HepG2 (cell line): ENCODE measurements around the gene COX5B. TPM values are rescaled to one million over a fixed set of nuclear protein-coding genes. Genes with fewer than 3 reads are reported as not detected.

ENCODE experiments used
- AFF4 ChIP-seq: sonication (generic); formaldehyde crosslinking; IDR thresholded peaks from 2 replicates; pipeline ENCODE4 v1.4.0; 2020; ENCODE audit warnings: missing genetic modification reagents
- GRHL1 ChIP-seq: sonication (generic); formaldehyde crosslinking; conservative IDR thresholded peaks from 2 replicates; pipeline ENCODE4 v1.8.0; 2022; ENCODE audit warnings: missing genetic modification reagents
- HMGXB4 ChIP-seq, 2 experiments: sonication (generic) in 1 of 2; formaldehyde crosslinking in 1 of 2; IDR thresholded peaks; 2 replicates each; pipeline versions ENCODE4 v1.4.0 to v1.6.1; 2018 to 2020; ENCODE audit warnings: missing genetic modification reagents in 2 of 2, borderline replicate concordance in 1 of 2, low read depth in 1 of 2, mild to moderate bottlenecking in 1 of 2, missing biosample characterization in 1 of 2
- REPIN1 ChIP-seq: sonication (generic); formaldehyde crosslinking; IDR thresholded peaks from 2 replicates; pipeline ENCODE4 v1.8.0; 2022; ENCODE audit warnings: missing genetic modification reagents, low read depth, mild to moderate bottlenecking, borderline replicate concordance
- SATB2 ChIP-seq: sonication (generic); formaldehyde crosslinking; IDR thresholded peaks from 2 replicates; pipeline ENCODE4 v1.5.0; 2020; ENCODE audit warnings: missing genetic modification reagents
- SIN3B ChIP-seq: fragments of 150-350 bp; IDR thresholded peaks from 2 replicates; pipeline ENCODE4 v1.6.1; 2014; ENCODE audit warnings: low read length
- SMAD1 ChIP-seq: sonication (generic); formaldehyde crosslinking; IDR thresholded peaks from 2 replicates; pipeline ENCODE4 v1.4.0; 2020; ENCODE audit warnings: missing genetic modification reagents, low read depth, mild to moderate bottlenecking, borderline replicate concordance
- TFAP4 ChIP-seq: sonication (generic); IDR thresholded peaks from 2 replicates; pipeline ENCODE4 v1.6.1; 2016; ENCODE audit warnings: low read depth, borderline replicate concordance
- TGIF2 ChIP-seq: IDR thresholded peaks from 2 replicates; pipeline ENCODE4 v1.6.1; 2016; ENCODE audit warnings: control low read depth, missing compliant biosample characterization
- THAP8 ChIP-seq: sonication (generic); formaldehyde crosslinking; IDR thresholded peaks from 2 replicates; pipeline ENCODE4 v1.5.1; 2020; ENCODE audit warnings: missing genetic modification reagents, mild to moderate bottlenecking, borderline replicate concordance
- TMF1 ChIP-seq: sonication (generic); formaldehyde crosslinking; IDR thresholded peaks from 2 replicates; pipeline ENCODE4 v1.8.1; 2022; ENCODE audit warnings: low read depth, missing genetic modification reagents
- ZGPAT ChIP-seq: IDR thresholded peaks from 2 replicates; pipeline ENCODE4 v1.6.1; 2016; ENCODE audit warnings: mild to moderate bottlenecking
- ZNF205 ChIP-seq: IDR thresholded peaks from 2 replicates; pipeline ENCODE4 v1.6.1; 2018; ENCODE audit warnings: missing biosample characterization, missing genetic modification reagents
- ZNF33A ChIP-seq: sonication (generic); formaldehyde crosslinking; IDR thresholded peaks from 2 replicates; pipeline ENCODE4 v1.5.1; 2020; ENCODE audit warnings: missing genetic modification reagents, mild to moderate bottlenecking, moderate library complexity, borderline replicate concordance
- ZNF558 ChIP-seq: sonication (generic); formaldehyde crosslinking; IDR thresholded peaks from 2 replicates; pipeline ENCODE4 v1.9.0; 2022; ENCODE audit warnings: mild to moderate bottlenecking, missing genetic modification reagents, borderline replicate concordance
- ZNF644 ChIP-seq: IDR thresholded peaks from 2 replicates; pipeline ENCODE4 v1.6.1; 2016; ENCODE audit warnings: low read depth
- polyA plus RNA-seq, 8 experiments: library from polyadenylated mRNA; depleted of rRNA in 3 of 8; stranded (reverse) in 7 of 8; unstranded in 1 of 8; fragments of >200 nt; fragmentation: Illumina TruSeq in 4 of 8; extraction: Trizol in 4 of 8; gene quantifications; 2 replicates each; pipeline versions ENCODE4 v1.2.1 to v1.2.3, GENCODE V29; 2011 to 2016; ENCODE audit warnings: low read depth in 4 of 8, missing spikeins in 1 of 8, mixed read lengths in 1 of 8; ENCODE audit not compliant: insufficient read depth in 1 of 8
- total RNA-seq, 5 experiments: library from RNA; depleted of rRNA; stranded (reverse); fragments of >200 nt; fragmentation: Illumina TruSeq; extraction: Trizol; gene quantifications; 2 replicates each; pipeline ENCODE4 v1.2.3, GENCODE V29; 2016; ENCODE audit warnings: low read depth in 1 of 5

Gene COX5B
- total and polyA plus RNA-seq, 2 of the 13 experiments (the other 11 are each of a cell fraction or from before 2014, with no cell fraction given) = 453 to 536 TPM

GRCh38 chr2:97697252-97698235, 51.7 kb downstream of the COX5B start (continued):
- TF ChIP-seq THAP8 (CRISPR knock-in tag) (no peak), TGIF2 (0 out of 2 replicates have a peak, but pooled peaks have one; percentile 31), REPIN1 (no peak), ZGPAT (CRISPR knock-in tag) (peak; percentile 35; the same call in 1 of the 2 replicates), GRHL1 (CRISPR knock-in tag) (no peak), SMAD1 (CRISPR knock-in tag) (no peak), SATB2 (CRISPR knock-in tag) (no peak), ZNF205 (CRISPR knock-in tag) (no peak), HMGXB4 (CRISPR knock-in tag; IDR thresholded peaks at IDR 0.05; ENCODE audit: borderline replicate concordance in 1 of 2, low read depth in 1 of 2) (peak; percentile 54 to 80; a peak in 3 of 4 replicates), ZNF33A (CRISPR knock-in tag) (no peak), SIN3B (no peak), AFF4 (no peak), TMF1 (CRISPR knock-in tag) (no peak), ZNF558 (CRISPR knock-in tag) (no peak), ZNF644 (CRISPR knock-in tag) (no peak), TFAP4 (no peak)
